KMS-11 (cell line): ENCODE results near the gene ALOXE3.
A peak's percentile ranks its signal among the peaks of the same experiment; 100 is the strongest.

Source experiments
- H2AFZ ChIP-seq: fragments of 200-600 bp; sonication (generic); 2 replicates; pipeline ENCODE4 v1.6.1; 2016; ENCODE audit warnings: antibody characterized with exemption, mixed run types, low read depth
- H3K27ac ChIP-seq: fragments of 200-600 bp; sonication (generic); 2 replicates; pipeline ENCODE4 v1.6.1; 2016; ENCODE audit warnings: mild to moderate bottlenecking, mixed run types
- H3K27me3 ChIP-seq: fragments of 200-600 bp; sonication (generic); 2 replicates; pipeline ENCODE4 v1.6.1; 2017; ENCODE audit warnings: mild to moderate bottlenecking, low read depth, mixed run types, moderate library complexity; ENCODE audit not compliant: insufficient read depth
- H3K36me3 ChIP-seq: fragments of 200-600 bp; sonication (generic); 2 replicates; pipeline ENCODE4 v1.6.1; 2017; ENCODE audit warnings: mild to moderate bottlenecking, mixed run types; ENCODE audit not compliant: insufficient read depth
- H3K4me1 ChIP-seq: fragments of 200-600 bp; sonication (generic); 2 replicates; pipeline ENCODE4 v1.6.1; 2016; ENCODE audit warnings: mild to moderate bottlenecking, low read depth, mixed run types; ENCODE audit not compliant: poor library complexity, severe bottlenecking
- H3K4me2 ChIP-seq: fragments of 200-600 bp; sonication (generic); 2 replicates; pipeline ENCODE4 v1.7.0; 2016; ENCODE audit warnings: mild to moderate bottlenecking, mixed run types
- H3K4me3 ChIP-seq: fragments of 200-600 bp; sonication (generic); IDR thresholded peaks from 2 replicates; pipeline ENCODE4 v1.6.1; 2017; ENCODE audit warnings: low read depth, low read length, mixed read lengths; ENCODE audit not compliant: insufficient read depth
- H3K79me2 ChIP-seq: fragments of 200-600 bp; sonication (generic); 2 replicates; pipeline ENCODE4 v1.6.1; 2016; ENCODE audit warnings: low read depth, mixed run types; ENCODE audit not compliant: insufficient read depth
- H3K9ac ChIP-seq: fragments of 200-600 bp; sonication (generic); 2 replicates; pipeline ENCODE4 v1.6.1; 2016; ENCODE audit warnings: mild to moderate bottlenecking, mixed run types
- H4K20me1 ChIP-seq: fragments of 200-600 bp; sonication (generic); 2 replicates; pipeline ENCODE4 v1.6.1; 2016; ENCODE audit warnings: mild to moderate bottlenecking, mixed run types; ENCODE audit not compliant: insufficient read depth
- TF ChIP-seq, protein P1 (sequence below): fragments of 200-600 bp; sonication (generic); conservative IDR thresholded peaks from 2 replicates; pipeline ENCODE4 v1.6.1; 2017; ENCODE audit warnings: low read depth, mild to moderate bottlenecking, antibody characterized with exemption, low read length, moderate library complexity, mixed read lengths

The ALOXE3 gene

DNA sequence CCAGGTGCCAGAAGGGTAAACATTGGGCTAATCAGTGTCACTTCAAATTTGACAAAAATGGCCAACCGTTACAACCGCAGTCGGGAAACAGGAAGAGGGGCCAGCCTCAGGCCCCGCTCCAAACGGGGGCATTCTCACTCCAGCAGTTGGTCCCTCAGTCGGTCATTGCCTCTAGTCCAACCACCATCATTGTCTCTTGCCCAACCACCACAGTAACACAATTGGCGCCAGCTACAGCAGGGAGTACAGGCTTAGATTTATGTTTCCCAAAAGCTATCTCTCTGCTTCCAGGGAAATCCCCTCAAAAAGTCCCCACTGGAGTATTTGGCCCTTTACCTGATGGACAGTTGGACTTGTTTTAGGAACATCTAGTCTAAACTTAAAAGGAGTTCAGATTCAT lies 59.2 kb downstream of the ALOXE3 start:
- Histone ChIP-seq H3K4me1 (no peaks in the 10 kb centered on the region), H2AFZ (no peak overlapping the region), H4K20me1 (no peaks in the 10 kb centered on the region), H3K9ac (no peak overlapping the region), H3K27me3 (peaks cover 5% of the 10 kb centered on the region; the same call in 1 of the 2 replicates), H3K4me3 (no peak overlapping the region), H3K36me3 (no peaks in the 10 kb centered on the region), H3K27ac (no peak overlapping the region), H3K4me2 (no peak overlapping the region), H3K79me2 (no peaks in the 10 kb centered on the region)
- TF ChIP-seq, protein P1, sequence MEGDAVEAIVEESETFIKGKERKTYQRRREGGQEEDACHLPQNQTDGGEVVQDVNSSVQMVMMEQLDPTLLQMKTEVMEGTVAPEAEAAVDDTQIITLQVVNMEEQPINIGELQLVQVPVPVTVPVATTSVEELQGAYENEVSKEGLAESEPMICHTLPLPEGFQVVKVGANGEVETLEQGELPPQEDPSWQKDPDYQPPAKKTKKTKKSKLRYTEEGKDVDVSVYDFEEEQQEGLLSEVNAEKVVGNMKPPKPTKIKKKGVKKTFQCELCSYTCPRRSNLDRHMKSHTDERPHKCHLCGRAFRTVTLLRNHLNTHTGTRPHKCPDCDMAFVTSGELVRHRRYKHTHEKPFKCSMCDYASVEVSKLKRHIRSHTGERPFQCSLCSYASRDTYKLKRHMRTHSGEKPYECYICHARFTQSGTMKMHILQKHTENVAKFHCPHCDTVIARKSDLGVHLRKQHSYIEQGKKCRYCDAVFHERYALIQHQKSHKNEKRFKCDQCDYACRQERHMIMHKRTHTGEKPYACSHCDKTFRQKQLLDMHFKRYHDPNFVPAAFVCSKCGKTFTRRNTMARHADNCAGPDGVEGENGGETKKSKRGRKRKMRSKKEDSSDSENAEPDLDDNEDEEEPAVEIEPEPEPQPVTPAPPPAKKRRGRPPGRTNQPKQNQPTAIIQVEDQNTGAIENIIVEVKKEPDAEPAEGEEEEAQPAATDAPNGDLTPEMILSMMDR = no peak

DNA sequence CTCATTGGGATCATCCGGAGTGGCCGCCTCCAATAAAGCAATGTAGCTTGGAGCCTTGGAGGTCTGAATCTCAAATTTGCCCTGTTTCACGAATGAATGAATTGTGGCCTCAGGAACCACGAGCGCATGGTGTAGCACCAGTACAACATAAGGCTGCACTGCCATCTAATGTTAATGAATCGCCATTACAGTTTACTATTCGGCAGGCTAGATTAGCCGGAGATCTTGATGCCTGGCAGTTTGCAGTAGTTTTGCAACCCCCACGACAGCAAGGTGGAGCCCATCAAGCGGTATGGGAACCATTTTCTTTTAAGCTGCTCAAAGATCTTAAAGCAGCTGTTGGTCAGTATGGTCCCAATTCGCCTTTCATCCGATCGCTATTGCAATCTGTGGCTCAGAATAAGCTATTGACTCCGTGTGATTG lies 60.6 kb downstream of the ALOXE3 start:
- H3K9ac ChIP-seq = no peak overlapping the region
- no peaks in the 10 kb centered on the region for H4K20me1 ChIP-seq
- H3K27ac ChIP-seq = no peak overlapping the region
- no peak overlapping the region for H3K4me2 ChIP-seq
- H3K79me2 ChIP-seq = no peaks in the 10 kb centered on the region
- H3K27me3 ChIP-seq = peaks cover 5% of the 10 kb centered on the region; the same call in 1 of the 2 replicates
- no peaks in the 10 kb centered on the region for H3K4me1 ChIP-seq
- no peak overlapping the region for H3K4me3 ChIP-seq
- TF ChIP-seq, protein P1 = peak; percentile 43
- peak overlapping the region; percentile 49 for H2AFZ ChIP-seq
- no peaks in the 10 kb centered on the region for H3K36me3 ChIP-seq

DNA sequence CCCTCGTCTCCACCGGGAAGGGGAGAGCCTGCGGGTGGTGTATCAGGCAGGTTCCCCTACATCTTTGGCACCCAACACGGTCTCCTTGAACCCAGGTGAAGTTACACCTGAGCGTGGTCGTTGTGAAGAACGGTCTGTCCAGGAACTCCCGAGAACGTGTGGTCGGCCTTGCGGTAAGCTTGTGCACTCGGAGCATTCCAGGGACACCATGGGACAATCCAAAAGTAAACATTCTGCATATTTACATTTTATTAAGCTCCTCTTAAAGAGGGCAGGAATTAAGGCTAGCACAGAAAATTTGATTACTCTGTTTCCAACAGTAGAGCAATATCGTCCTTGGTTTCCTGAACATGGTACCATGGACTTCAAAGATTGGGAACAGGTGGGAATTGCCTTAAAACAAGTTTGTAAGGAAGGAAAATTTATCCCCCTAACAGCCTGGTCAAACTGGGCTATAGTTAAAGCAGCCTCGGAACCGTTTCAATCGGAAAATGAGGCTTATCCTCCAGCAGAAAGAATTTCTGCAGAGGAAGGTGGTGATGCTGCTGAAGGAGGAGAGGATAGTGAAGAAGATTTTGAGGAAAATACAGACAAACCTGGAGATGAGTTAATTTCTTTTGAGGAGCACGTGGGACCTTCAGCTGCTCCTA lies 61.2 kb downstream of the ALOXE3 start:
- no peaks in the 10 kb centered on the region for H3K4me1 ChIP-seq
- no peak overlapping the region for H3K4me3 ChIP-seq
- H3K79me2 ChIP-seq = no peaks in the 10 kb centered on the region
- TF ChIP-seq, protein P1 = no peak
- no peaks in the 10 kb centered on the region for H4K20me1 ChIP-seq
- H3K9ac ChIP-seq = no peak overlapping the region
- no peak overlapping the region for H2AFZ ChIP-seq
- peaks cover 2% of the 10 kb centered on the region; the same call in 1 of the 2 replicates for H3K27me3 ChIP-seq
- H3K36me3 ChIP-seq = no peaks in the 10 kb centered on the region
- H3K27ac ChIP-seq = no peak overlapping the region
- no peak overlapping the region for H3K4me2 ChIP-seq

DNA sequence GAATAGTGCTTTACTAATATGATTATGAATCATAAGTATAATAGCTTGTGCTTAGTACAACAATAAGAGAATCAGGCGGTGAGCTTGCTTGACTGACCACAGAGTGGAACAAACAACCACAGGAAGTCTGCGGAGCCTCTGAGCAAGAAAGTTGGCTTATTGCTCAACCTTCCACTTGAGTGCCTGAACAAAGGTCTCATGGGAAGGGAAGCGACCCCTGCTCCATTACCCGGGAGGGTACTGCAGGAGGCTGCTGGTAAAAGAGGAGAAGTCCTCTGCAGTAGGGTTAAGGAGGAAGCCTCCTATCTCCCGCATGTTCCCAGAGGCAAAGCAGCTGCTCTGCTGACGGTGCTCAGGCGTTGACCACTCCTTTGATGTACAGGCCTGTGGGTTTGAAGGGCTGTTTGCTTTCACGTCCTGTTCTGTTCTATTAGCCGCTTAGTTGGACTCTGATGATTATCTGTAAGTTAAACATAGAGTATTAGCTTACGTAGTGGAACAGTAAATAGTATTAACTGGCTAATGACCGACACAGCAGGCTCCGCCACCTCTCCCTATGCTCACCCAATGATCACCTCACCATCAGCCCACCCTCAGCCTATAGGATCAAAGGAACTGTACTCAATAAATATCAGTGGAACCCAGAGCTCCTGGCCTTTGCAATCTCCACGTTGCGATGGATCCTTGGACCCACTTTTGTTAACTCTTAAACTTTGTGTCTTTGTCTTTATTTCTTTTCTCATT lies 61.9 kb downstream of the ALOXE3 start:
- H3K79me2 ChIP-seq = no peaks in the 10 kb centered on the region
- no peak overlapping the region for H3K4me3 ChIP-seq
- H3K27ac ChIP-seq = no peak overlapping the region
- no peak overlapping the region for H2AFZ ChIP-seq
- H3K36me3 ChIP-seq = no peaks in the 10 kb centered on the region
- no peak overlapping the region for H3K4me2 ChIP-seq
- no peak overlapping the region for H3K9ac ChIP-seq
- H3K27me3 ChIP-seq = peaks cover 2% of the 10 kb centered on the region; the same call in 1 of the 2 replicates
- TF ChIP-seq, protein P1 = no peak
- no peaks in the 10 kb centered on the region for H4K20me1 ChIP-seq
- H3K4me1 ChIP-seq = no peaks in the 10 kb centered on the region
